Astrocyte of the cerebellum (primary cell): ENCODE results near the gene DPYD.

ENCODE experiments used
- DNase-seq: peaks from one replicate; pipeline ENCODE4 v3.0.0-alpha.2; 2011; ENCODE audit warnings: low read depth
- H3K4me3 ChIP-seq: 2 replicates; pipeline ENCODE4 v1.5.1; 2011; ENCODE audit warnings: mild to moderate bottlenecking, low read depth, low read length, moderate library complexity
- CTCF ChIP-seq: IDR thresholded peaks from 2 replicates; pipeline ENCODE4 v1.5.1; 2012; ENCODE audit warnings: low read length, low read depth, moderate library complexity, mild to moderate bottlenecking; ENCODE audit errors: missing control alignments
- in situ Hi-C: cut with HindIII; loops from 2 replicates; pipeline ENCODE4 v1.10.0; 2017; ENCODE audit warnings: low sequenced_read_pairs

DPYD gene

GRCh38 chr1:97572561-97572960, 348.3 kb downstream of the DPYD start:
- in situ Hi-C loops: no loop called here
- no peak for DNase-seq
- H3K4me3 ChIP-seq: no peak overlapping the region
- no peak for TF ChIP-seq CTCF

GRCh38 chr1:97571760-97572159, 349.1 kb downstream of the DPYD start:
- no peak overlapping the region for H3K4me3 ChIP-seq
- in situ Hi-C loops: no loop called here
- TF ChIP-seq CTCF: no peak
- no peak for DNase-seq

GRCh38 chr1:97570691-97571090, 350.1 kb downstream of the DPYD start:
- DNase-seq: no peak
- H3K4me3 ChIP-seq: no peak overlapping the region
- TF ChIP-seq CTCF: no peak
- in situ Hi-C loops: no loop called here

- in situ Hi-C loops: no loop called here
- no peak overlapping the region for H3K4me3 ChIP-seq
- no peak for DNase-seq
- TF ChIP-seq CTCF: no peak
Measured at GRCh38 chr1:97567000-97567749, 353.7 kb downstream of the DPYD start.

GRCh38 chr1:97565886-97566285, 354.9 kb downstream of the DPYD start:
- in situ Hi-C loops: no loop called here
- DNase-seq: no peak
- H3K4me3 ChIP-seq: no peak overlapping the region
- TF ChIP-seq CTCF: no peak

- in situ Hi-C loops: no loop called here
- DNase-seq: no peak
- no peak for TF ChIP-seq CTCF
- H3K4me3 ChIP-seq: no peak overlapping the region
Measured at GRCh38 chr1:97563926-97564325, 356.9 kb downstream of the DPYD start.
